ENCODE data around the gene ELOVL3.
A peak's percentile ranks its signal among the peaks of the same experiment; 100 is the strongest.
"Not testable (repeated sequence)": the region's sequence is repeated elsewhere in the genome, so short reads cannot be mapped to it uniquely, and the experiment has no call there.

The ELOVL3 gene

GRCh38 chr10:102229810-102230263 is 3.7 kb downstream of the ELOVL3 start:
- no peak for FAIRE-seq

GRCh38 chr10:102230264-102230860 is 4.3 kb downstream of the ELOVL3 start:
- no peak for FAIRE-seq

- FAIRE-seq, result no peak
Observed at GRCh38 chr10:102230861-102231356, 4.8 kb downstream of the ELOVL3 start.

- FAIRE-seq, result no peak
Observed at GRCh38 chr10:102231357-102232318, 5.5 kb downstream of the ELOVL3 start.

GRCh38 chr10:102233997-102234396 is 7.9 kb downstream of the ELOVL3 start:
- FAIRE-seq, result no peak

- no peak for FAIRE-seq
Observed at GRCh38 chr10:102234888-102235597, 8.9 kb downstream of the ELOVL3 start.

GRCh38 chr10:102235598-102235920 is 9.5 kb downstream of the ELOVL3 start:
- FAIRE-seq, result no peak

GRCh38 chr10:102236006-102236405 is 9.9 kb downstream of the ELOVL3 start:
- FAIRE-seq, result no peak

- FAIRE-seq, result no peak
Observed at GRCh38 chr10:102237711-102238252, 11.7 kb downstream of the ELOVL3 start.

GRCh38 chr10:102240467-102241031 is 14.4 kb downstream of the ELOVL3 start:
- no peak for FAIRE-seq

- FAIRE-seq, result no peak
Observed at GRCh38 chr10:102241032-102241443, 14.9 kb downstream of the ELOVL3 start.

GRCh38 chr10:102241444-102242117 is 15.5 kb downstream of the ELOVL3 start, which contains the start of gene PITX3:
PITX3 (minus strand) TSS chr10:102241512; CDS start chr10:102232080, 9,432 bp downstream.
- no peak for FAIRE-seq

- no peak for FAIRE-seq
Observed at GRCh38 chr10:102242118-102242485, 16.0 kb downstream of the ELOVL3 start.

- FAIRE-seq, result no peak
Observed at GRCh38 chr10:102243309-102243708, 17.2 kb downstream of the ELOVL3 start.

- FAIRE-seq, result peak; percentile 98
Observed at GRCh38 chr10:102245082-102245931, 19.2 kb downstream of the ELOVL3 start, which contains the start of gene GBF1. GBF1 (plus strand) TSS chr10:102245532; CDS start chr10:102258939, 13,407 bp downstream.

- FAIRE-seq, result no peak
Observed at GRCh38 chr10:102245932-102246251, 19.8 kb downstream of the ELOVL3 start.

GRCh38 chr10:102246261-102246660 is 20.2 kb downstream of the ELOVL3 start:
- no peak for FAIRE-seq

GRCh38 chr10:102247734-102248133 is 21.6 kb downstream of the ELOVL3 start:
- FAIRE-seq, result no peak

GRCh38 chr10:102252508-102252907 is 26.4 kb downstream of the ELOVL3 start:
- FAIRE-seq, result not testable (repeated sequence)

- FAIRE-seq, result no peak
Observed at GRCh38 chr10:102254426-102254825, 28.3 kb downstream of the ELOVL3 start.

GRCh38 chr10:102255404-102255803 is 29.3 kb downstream of the ELOVL3 start:
- no peak for FAIRE-seq
